ENCODE results near the gene TEX52. TPM values are rescaled to one million over a fixed set of nuclear protein-coding genes. Genes with fewer than 3 reads are reported as not detected.
A peak's percentile ranks its signal among the peaks of the same experiment; 100 is the strongest.

The TEX52 gene
- polyA plus RNA-seq, 1 donor (not counting 4 experiments of a cell fraction or from before 2014, with no cell fraction given), result not detected

GRCh38 chr12:2854669-2855453, 2.0 kb downstream of the TEX52 start:
- Histone ChIP-seq H3K4me2 (ENCODE audit: control insufficient read depth, extremely low read depth, insufficient read depth, low read depth, low read length) (no peak overlapping the region), H3K36me3 (ENCODE audit: control insufficient read depth in 2 of 2, extremely low read depth in 1 of 2, insufficient read depth in 2 of 2, low read length in 2 of 2) (peaks cover 0 to 8% of the 10 kb centered on the region in 2 experiments), H3K4me1 (ENCODE audit: control insufficient read depth, extremely low read depth, insufficient read depth, low read length) (no peaks in the 10 kb centered on the region), H3K9ac (ENCODE audit: control insufficient read depth, extremely low read depth, insufficient read depth, low read length) (no peak overlapping the region), H3K27ac (ENCODE audit: control insufficient read depth, insufficient read depth, low read length) (no peak overlapping the region), H3K9me1 (ENCODE audit: control insufficient read depth, extremely low read depth, insufficient read depth, low read length) (no peaks in the 10 kb centered on the region), H3K79me2 (ENCODE audit: control insufficient read depth, insufficient read depth, low read length) (no peaks in the 10 kb centered on the region), H4K20me1 (ENCODE audit: control insufficient read depth, extremely low read depth, insufficient read depth, low read length) (no peaks in the 10 kb centered on the region), H3K9me3 (ENCODE audit: control insufficient read depth, low read depth, low read length) (no peaks in the 10 kb centered on the region), H2AFZ (ENCODE audit: control insufficient read depth, low read length) (no peak overlapping the region), H3K27me3 (ENCODE audit: control insufficient read depth, extremely low read depth, insufficient read depth, low read length) (no peaks in the 10 kb centered on the region), H3K4me3 (ENCODE audit: control insufficient read depth in 2 of 3, extremely low read depth in 1 of 3, insufficient read depth in 2 of 3, low read depth in 1 of 3, low read length in 3 of 3) (no peak overlapping the region)
- DNase-seq (ENCODE audit: low read depth, low spot score) (no peak), FAIRE-seq (no peak)
- TF ChIP-seq EZH2 (IDR thresholded peaks at IDR 0.05; ENCODE audit: low read length) (no peak), CTCF (optimal IDR thresholded peaks at IDR 0.05 in 1 of 3, IDR thresholded peaks at IDR 0.05 in 1 of 3, conservative IDR thresholded peaks at IDR 0.05 in 1 of 3; ENCODE audit: extremely low read depth in 1 of 3, insufficient read depth in 2 of 3, low read length in 3 of 3) (no peak)
- dilution Hi-C loops (cut with MboI; ENCODE audit: extremely low pct_ligation_motif_present, low sequenced_read_pairs), result no loop called here

DNA sequence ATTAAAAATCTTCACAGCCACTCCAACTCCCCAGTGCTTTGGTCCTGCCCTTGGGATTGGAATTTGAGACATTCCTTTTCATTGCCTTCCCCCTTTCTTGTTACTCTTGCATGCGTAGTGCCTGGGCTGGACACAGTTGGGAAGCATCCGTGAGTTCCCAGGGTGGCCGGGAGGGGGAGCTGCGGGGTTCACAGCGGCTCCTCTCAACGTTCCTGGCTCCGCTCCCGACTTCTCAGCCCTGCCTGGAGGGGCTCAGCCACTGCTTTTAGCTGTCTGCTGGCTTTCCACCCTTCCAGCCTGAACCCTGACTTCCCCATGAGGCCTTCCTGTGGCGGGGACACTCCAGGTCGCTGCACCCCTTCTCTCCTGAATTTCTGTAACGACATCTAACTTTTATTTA, 3.2 kb downstream of the TEX52 start:
- H3K9ac ChIP-seq (ENCODE audit: control insufficient read depth, extremely low read depth, insufficient read depth, low read length), result no peak overlapping the region
- no peak for TF ChIP-seq EZH2 (IDR thresholded peaks at IDR 0.05; ENCODE audit: low read length)
- peak; percentile 80 to 94 (median 88) for TF ChIP-seq CTCF (optimal IDR thresholded peaks at IDR 0.05 in 1 of 3, IDR thresholded peaks at IDR 0.05 in 1 of 3, conservative IDR thresholded peaks at IDR 0.05 in 1 of 3; ENCODE audit: extremely low read depth in 1 of 3, insufficient read depth in 2 of 3, low read length in 3 of 3)
- no peak overlapping the region for H2AFZ ChIP-seq (ENCODE audit: control insufficient read depth, low read length)
- no peaks in the 10 kb centered on the region for H3K4me1 ChIP-seq (ENCODE audit: control insufficient read depth, extremely low read depth, insufficient read depth, low read length)
- peaks cover 0 to 5% of the 10 kb centered on the region in 2 experiments for H3K36me3 ChIP-seq (ENCODE audit: control insufficient read depth in 2 of 2, extremely low read depth in 1 of 2, insufficient read depth in 2 of 2, low read length in 2 of 2)
- no peak overlapping the region for H3K4me3 ChIP-seq (ENCODE audit: control insufficient read depth in 2 of 3, extremely low read depth in 1 of 3, insufficient read depth in 2 of 3, low read depth in 1 of 3, low read length in 3 of 3)
- no peaks in the 10 kb centered on the region for H3K27me3 ChIP-seq (ENCODE audit: control insufficient read depth, extremely low read depth, insufficient read depth, low read length)
- no peaks in the 10 kb centered on the region for H3K9me3 ChIP-seq (ENCODE audit: control insufficient read depth, low read depth, low read length)
- no peaks in the 10 kb centered on the region for H4K20me1 ChIP-seq (ENCODE audit: control insufficient read depth, extremely low read depth, insufficient read depth, low read length)
- H3K79me2 ChIP-seq (ENCODE audit: control insufficient read depth, insufficient read depth, low read length), result no peaks in the 10 kb centered on the region
- H3K4me2 ChIP-seq (ENCODE audit: control insufficient read depth, extremely low read depth, insufficient read depth, low read depth, low read length), result no peak overlapping the region
- peak; percentile 67 for FAIRE-seq
- H3K27ac ChIP-seq (ENCODE audit: control insufficient read depth, insufficient read depth, low read length), result no peak overlapping the region
- no peaks in the 10 kb centered on the region for H3K9me1 ChIP-seq (ENCODE audit: control insufficient read depth, extremely low read depth, insufficient read depth, low read length)
- no peak for DNase-seq (ENCODE audit: low read depth, low spot score)
- dilution Hi-C loops (cut with MboI; ENCODE audit: extremely low pct_ligation_motif_present, low sequenced_read_pairs), result no loop called here
